Left ventricle myocardium superior (tissue), 1 donor: ENCODE results near the gene ZBTB7A. TPM values are rescaled to one million over a fixed set of nuclear protein-coding genes. Genes with fewer than 3 reads are reported as not detected.
A peak's percentile ranks its signal among the peaks of the same experiment; 100 is the strongest.

Experiments used
- ATAC-seq: fragments of 200-7000 bp; cut with Tn5 transposase; one replicate; pipeline ENCODE4 v1.9.1; 2020; ENCODE audit warnings: mild to moderate bottlenecking, moderate library complexity
- DNase-seq: peaks from one replicate; pipeline ENCODE4 v3.0.0-alpha.2; 2020
- intact Hi-C: fragments of 100-400 bp; cut with micrococcal nuclease; formaldehyde crosslinking; loops from one replicate; pipeline ENCODE4 v1.11.0; 2022
- total RNA-seq: library from RNA; stranded (reverse); fragmentation: NEBNext Ultra II Directional; extraction: Animal tissue kit (Norgen Biotek cat#: 25700); gene quantifications from one replicate; pipeline ENCODE4 v1.2.1, GENCODE V29; 2021
- donor health status: DM: no; HTN: yes; CAD: no; lungs with severe emphysema.

ZBTB7A gene
- total RNA-seq, 1 donor from 2014 or later = 35.2 TPM

- intact Hi-C loops = no loop called here
- DNase-seq (no peak), ATAC-seq (no peak)
Measured at GRCh38 chr19:4043401-4043800, 23.3 kb downstream of the ZBTB7A start.

- DNase-seq = no peak
- intact Hi-C loops = no loop called here
- peak; percentile 14 for ATAC-seq
Measured at GRCh38 chr19:4042731-4043082, 24.0 kb downstream of the ZBTB7A start.

GRCh38 chr19:4042064-4042730 is 24.5 kb downstream of the ZBTB7A start:
- intact Hi-C loops = no loop called here
- no peak for DNase-seq
- ATAC-seq = peak; percentile 17

GRCh38 chr19:4038661-4039423 is 27.9 kb downstream of the ZBTB7A start:
- intact Hi-C loops = no loop called here
- DNase-seq (no peak), ATAC-seq (no peak)

- intact Hi-C loops = no loop called here
- DNase-seq (no peak), ATAC-seq (no peak)
Measured at GRCh38 chr19:4038057-4038456, 28.6 kb downstream of the ZBTB7A start.

GRCh38 chr19:4037301-4037949 is 29.3 kb downstream of the ZBTB7A start:
- intact Hi-C loops = no loop called here
- ATAC-seq (no peak), DNase-seq (no peak)

- ATAC-seq = no peak
- intact Hi-C loops = no loop called here
- DNase-seq = no peak
Measured at GRCh38 chr19:4036576-4037300, 30.0 kb downstream of the ZBTB7A start.

GRCh38 chr19:4035582-4035981 is 31.1 kb downstream of the ZBTB7A start:
- ATAC-seq = no peak
- intact Hi-C loops = no loop called here

GRCh38 chr19:4035018-4035566 is 31.6 kb downstream of the ZBTB7A start:
- intact Hi-C loops = no loop called here
- ATAC-seq (no peak), DNase-seq (no peak)

More at GRCh38 chr19:4035582-4035981, 31.1 kb downstream of the ZBTB7A start:
- DNase-seq = no peak

- DNase-seq (no peak), ATAC-seq (no peak)
- intact Hi-C loops = no loop called here
Measured at GRCh38 chr19:4034048-4035017, 32.4 kb downstream of the ZBTB7A start.

GRCh38 chr19:4033028-4033956 is 33.4 kb downstream of the ZBTB7A start:
- DNase-seq = no peak
- intact Hi-C loops = no loop called here

GRCh38 chr19:4032436-4032835 is 34.3 kb downstream of the ZBTB7A start:
- no peak for DNase-seq

More at GRCh38 chr19:4033028-4033956, 33.4 kb downstream of the ZBTB7A start:
- ATAC-seq = no peak

GRCh38 chr19:4031420-4031819 is 35.3 kb downstream of the ZBTB7A start:
- ATAC-seq = no peak
- no peak for DNase-seq
- intact Hi-C loops = no loop called here

More at GRCh38 chr19:4032436-4032835, 34.3 kb downstream of the ZBTB7A start:
- no peak for ATAC-seq
- intact Hi-C loops = no loop called here

- no peak for DNase-seq
- intact Hi-C loops = no loop called here
- ATAC-seq = no peak
Measured at GRCh38 chr19:4030981-4031380, 35.7 kb downstream of the ZBTB7A start.

- ATAC-seq = no peak
- intact Hi-C loops = no loop called here
Measured at GRCh38 chr19:4030552-4030951, 36.1 kb downstream of the ZBTB7A start.

GRCh38 chr19:4029247-4029614 is 37.5 kb downstream of the ZBTB7A start:
- DNase-seq (no peak), ATAC-seq (no peak)
- intact Hi-C loops = no loop called here

More at GRCh38 chr19:4030552-4030951, 36.1 kb downstream of the ZBTB7A start:
- no peak for DNase-seq
